ENCODE data around the gene VSIG8.
A peak's percentile ranks its signal among the peaks of the same experiment; 100 is the strongest.

Gene VSIG8

DNA sequence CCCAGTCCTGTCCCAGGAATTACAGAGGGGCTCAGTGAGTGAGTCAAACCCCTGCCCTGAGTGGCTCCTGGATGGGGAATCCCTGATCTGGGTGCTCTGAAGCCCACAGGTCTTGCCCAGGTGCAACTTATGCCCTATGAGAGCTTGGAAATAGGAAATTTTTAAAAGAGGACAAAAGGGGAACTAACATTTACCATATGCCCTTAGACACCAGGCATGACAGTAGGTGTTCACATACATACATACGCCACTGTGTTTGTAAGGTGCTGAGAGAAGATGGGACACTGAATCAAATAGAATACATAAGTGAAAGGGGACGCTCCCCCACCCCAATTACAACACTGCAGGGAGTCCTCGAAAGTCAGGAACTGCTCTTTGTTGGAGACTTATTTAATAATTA lies 36.1 kb upstream of the VSIG8 start:
- H3K27ac ChIP-seq (ENCODE audit: low read depth in 2 of 2, low read length in 2 of 2): no peak overlapping the region

DNA sequence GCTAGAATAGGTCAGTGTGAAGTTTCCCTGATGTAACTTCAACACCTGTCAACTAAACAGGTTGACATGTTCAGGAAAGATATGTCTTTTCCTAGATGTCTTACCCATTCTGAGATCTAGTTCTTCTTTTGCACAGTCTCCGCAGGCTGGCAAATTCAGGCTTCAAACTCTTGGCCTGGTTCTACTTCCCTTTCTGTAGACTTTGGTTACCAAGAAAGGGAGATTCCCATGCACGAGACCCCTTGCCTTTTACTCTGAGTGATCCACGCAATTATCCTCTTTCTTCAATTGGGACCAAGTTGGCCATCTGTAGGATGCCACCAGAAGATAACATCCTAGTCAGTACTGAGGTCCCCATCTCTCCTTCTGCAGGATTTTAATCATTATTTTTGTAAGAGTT lies 35.5 kb upstream of the VSIG8 start:
- H3K4me3 ChIP-seq (ENCODE audit: low read length in 2 of 2): no peak overlapping the region

More for the DNA sequence above, 36.1 kb upstream of the VSIG8 start:
- Histone ChIP-seq H3K9ac (ENCODE audit: low read depth in 1 of 2, low read length in 2 of 2) (no peak overlapping the region), H3K27me3 (ENCODE audit: control insufficient read depth in 2 of 2, insufficient read depth in 2 of 2, low read length in 2 of 2) (no peaks in the 10 kb centered on the region), H3K4me1 (ENCODE audit: control insufficient read depth in 2 of 2, insufficient read depth in 2 of 2, low read length in 2 of 2) (peaks cover 10 to 12% of the 10 kb centered on the region in 2 donors), H3K9me3 (ENCODE audit: control insufficient read depth in 2 of 2, low read length in 2 of 2) (no peaks in the 10 kb centered on the region), H3K36me3 (ENCODE audit: control insufficient read depth in 2 of 2, insufficient read depth in 2 of 2, low read length in 2 of 2) (no peaks in the 10 kb centered on the region), H3K4me3 (ENCODE audit: low read length in 2 of 2) (no peak overlapping the region)

DNA sequence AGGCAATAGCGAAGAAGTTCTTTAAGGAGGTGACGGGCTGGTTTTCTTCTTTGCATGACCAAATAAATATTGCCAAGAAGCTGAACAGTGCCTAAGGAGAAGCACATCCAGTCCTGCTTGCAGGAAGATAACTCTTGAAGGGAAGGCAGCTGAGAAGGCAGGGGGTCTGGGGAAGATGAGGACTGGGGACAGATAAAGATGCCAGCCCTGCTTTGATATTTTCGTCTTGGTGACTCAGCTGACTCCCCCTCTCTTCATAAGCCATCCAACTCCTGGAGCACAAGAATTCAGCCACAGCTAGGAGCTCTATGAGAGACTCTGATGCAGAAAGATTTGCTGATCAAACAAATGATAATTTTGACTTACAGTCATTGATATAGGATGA lies 34.1 kb upstream of the VSIG8 start:
- no peak overlapping the region for H3K9ac ChIP-seq (ENCODE audit: low read depth in 1 of 2, low read length in 2 of 2)
- H3K9me3 ChIP-seq (ENCODE audit: control insufficient read depth in 2 of 2, low read length in 2 of 2): no peaks in the 10 kb centered on the region
- H3K36me3 ChIP-seq (ENCODE audit: control insufficient read depth in 2 of 2, insufficient read depth in 2 of 2, low read length in 2 of 2): no peaks in the 10 kb centered on the region
- H3K4me1 ChIP-seq (ENCODE audit: control insufficient read depth in 2 of 2, insufficient read depth in 2 of 2, low read length in 2 of 2): peaks cover 10 to 12% of the 10 kb centered on the region in 2 donors
- no peaks in the 10 kb centered on the region for H3K27me3 ChIP-seq (ENCODE audit: control insufficient read depth in 2 of 2, insufficient read depth in 2 of 2, low read length in 2 of 2)
- H3K27ac ChIP-seq (ENCODE audit: low read depth in 2 of 2, low read length in 2 of 2): peak overlapping the region in 1 of 2 donors; percentile 1
- H3K4me3 ChIP-seq (ENCODE audit: low read length in 2 of 2): no peak overlapping the region

More for the DNA sequence above, 35.5 kb upstream of the VSIG8 start:
- Histone ChIP-seq H3K27ac (ENCODE audit: low read depth in 2 of 2, low read length in 2 of 2) (no peak overlapping the region), H3K36me3 (ENCODE audit: control insufficient read depth in 2 of 2, insufficient read depth in 2 of 2, low read length in 2 of 2) (no peaks in the 10 kb centered on the region), H3K9ac (ENCODE audit: low read depth in 1 of 2, low read length in 2 of 2) (no peak overlapping the region), H3K9me3 (ENCODE audit: control insufficient read depth in 2 of 2, low read length in 2 of 2) (no peaks in the 10 kb centered on the region), H3K4me1 (ENCODE audit: control insufficient read depth in 2 of 2, insufficient read depth in 2 of 2, low read length in 2 of 2) (peaks cover 10 to 12% of the 10 kb centered on the region in 2 donors), H3K27me3 (ENCODE audit: control insufficient read depth in 2 of 2, insufficient read depth in 2 of 2, low read length in 2 of 2) (no peaks in the 10 kb centered on the region)

DNA sequence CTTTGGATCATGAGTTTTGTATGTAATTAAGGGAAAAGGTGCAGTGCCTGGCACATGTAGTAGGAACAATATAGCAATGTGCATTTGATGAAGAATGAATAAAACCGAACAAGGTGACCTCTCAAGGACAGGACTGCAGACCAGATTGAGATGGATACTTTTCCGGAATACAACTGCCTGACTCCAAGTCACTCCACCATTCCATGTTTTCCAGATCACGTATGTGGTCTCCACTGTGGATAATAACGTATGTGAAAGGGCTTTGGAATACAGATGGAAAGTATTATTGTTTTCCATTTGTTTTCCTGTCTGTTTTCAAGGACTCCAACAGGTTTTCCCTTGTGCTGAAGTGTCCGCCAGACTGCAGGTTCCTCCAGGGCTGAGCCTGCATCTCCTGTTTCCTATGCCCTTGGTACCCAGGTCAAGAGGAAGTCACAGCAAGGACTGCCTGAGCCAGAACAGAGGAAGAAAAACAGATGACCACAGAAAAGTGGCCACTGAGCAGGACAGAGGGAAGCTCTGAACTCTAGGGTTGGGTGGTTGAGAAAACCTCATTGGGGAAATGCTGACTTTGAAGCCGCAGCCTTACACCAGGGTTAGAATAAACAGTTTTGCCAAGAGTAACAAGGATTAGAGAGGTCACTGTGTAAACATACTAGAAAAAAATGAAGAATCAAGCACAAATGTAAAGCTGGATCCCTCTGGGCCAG lies 33.5 kb upstream of the VSIG8 start:
- Histone ChIP-seq H3K36me3 (ENCODE audit: control insufficient read depth in 2 of 2, insufficient read depth in 2 of 2, low read length in 2 of 2) (no peaks in the 10 kb centered on the region), H3K27me3 (ENCODE audit: control insufficient read depth in 2 of 2, insufficient read depth in 2 of 2, low read length in 2 of 2) (no peaks in the 10 kb centered on the region), H3K9ac (ENCODE audit: low read depth in 1 of 2, low read length in 2 of 2) (no peak overlapping the region), H3K27ac (ENCODE audit: low read depth in 2 of 2, low read length in 2 of 2) (peak overlapping the region in 1 of 2 donors; percentile 1), H3K4me1 (ENCODE audit: control insufficient read depth in 2 of 2, insufficient read depth in 2 of 2, low read length in 2 of 2) (peaks cover 9 to 12% of the 10 kb centered on the region in 2 donors), H3K4me3 (ENCODE audit: low read length in 2 of 2) (no peak overlapping the region), H3K9me3 (ENCODE audit: control insufficient read depth in 2 of 2, low read length in 2 of 2) (no peaks in the 10 kb centered on the region)

DNA sequence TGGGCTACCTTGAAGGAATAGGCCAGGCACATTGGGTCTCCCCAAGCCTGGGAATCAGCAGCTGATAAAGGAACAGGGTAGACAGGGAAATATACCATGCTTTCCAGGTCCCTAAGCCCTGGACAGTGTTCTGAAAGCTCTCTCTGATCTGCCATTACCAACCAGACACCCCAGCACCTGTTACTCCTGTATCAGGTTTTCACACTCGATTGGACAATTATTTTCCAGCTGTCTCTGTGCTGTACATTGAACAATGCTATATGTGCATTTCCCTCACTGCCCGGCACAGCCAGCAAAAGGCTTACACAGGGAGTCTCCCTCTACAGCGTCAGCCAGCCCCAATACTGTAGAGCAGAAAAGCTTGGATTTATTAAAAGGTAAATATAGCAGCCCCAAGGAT lies 32.8 kb upstream of the VSIG8 start:
- Histone ChIP-seq H3K9me3 (ENCODE audit: control insufficient read depth in 2 of 2, low read length in 2 of 2) (no peaks in the 10 kb centered on the region), H3K4me1 (ENCODE audit: control insufficient read depth in 2 of 2, insufficient read depth in 2 of 2, low read length in 2 of 2) (peaks cover 4 to 7% of the 10 kb centered on the region in 2 donors), H3K36me3 (ENCODE audit: control insufficient read depth in 2 of 2, insufficient read depth in 2 of 2, low read length in 2 of 2) (no peaks in the 10 kb centered on the region), H3K27ac (ENCODE audit: low read depth in 2 of 2, low read length in 2 of 2) (no peak overlapping the region), H3K9ac (ENCODE audit: low read depth in 1 of 2, low read length in 2 of 2) (no peak overlapping the region), H3K4me3 (ENCODE audit: low read length in 2 of 2) (no peak overlapping the region), H3K27me3 (ENCODE audit: control insufficient read depth in 2 of 2, insufficient read depth in 2 of 2, low read length in 2 of 2) (no peaks in the 10 kb centered on the region)

DNA sequence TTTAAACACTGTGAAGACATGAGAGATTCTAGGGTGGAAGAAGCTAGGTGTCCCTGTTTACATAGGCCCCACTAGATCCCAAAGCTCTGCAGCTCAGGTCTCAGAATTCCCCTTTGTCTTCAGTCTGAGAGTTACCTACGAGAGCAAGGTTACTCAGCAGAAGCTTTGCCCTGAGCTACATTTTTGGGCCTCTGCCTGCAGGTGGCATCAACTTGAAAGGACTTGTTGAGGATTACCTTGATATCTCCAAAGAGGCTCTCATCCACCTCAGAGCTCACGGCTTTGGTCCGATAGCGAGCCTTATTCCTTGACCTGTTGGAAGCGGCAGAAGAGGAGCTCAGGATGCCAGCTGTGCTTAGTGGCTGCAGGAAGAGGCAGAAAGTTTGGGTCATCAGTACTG lies 30.5 kb upstream of the VSIG8 start:
- H3K4me1 ChIP-seq (ENCODE audit: control insufficient read depth in 2 of 2, insufficient read depth in 2 of 2, low read length in 2 of 2): peaks cover 0 to 4% of the 10 kb centered on the region in 2 donors
- H3K9me3 ChIP-seq (ENCODE audit: control insufficient read depth in 2 of 2, low read length in 2 of 2): no peaks in the 10 kb centered on the region
- no peaks in the 10 kb centered on the region for H3K27me3 ChIP-seq (ENCODE audit: control insufficient read depth in 2 of 2, insufficient read depth in 2 of 2, low read length in 2 of 2)
- H3K36me3 ChIP-seq (ENCODE audit: control insufficient read depth in 2 of 2, insufficient read depth in 2 of 2, low read length in 2 of 2): no peaks in the 10 kb centered on the region
- H3K9ac ChIP-seq (ENCODE audit: low read depth in 1 of 2, low read length in 2 of 2): no peak overlapping the region
- H3K27ac ChIP-seq (ENCODE audit: low read depth in 2 of 2, low read length in 2 of 2): no peak overlapping the region
- H3K4me3 ChIP-seq (ENCODE audit: low read length in 2 of 2): no peak overlapping the region

DNA sequence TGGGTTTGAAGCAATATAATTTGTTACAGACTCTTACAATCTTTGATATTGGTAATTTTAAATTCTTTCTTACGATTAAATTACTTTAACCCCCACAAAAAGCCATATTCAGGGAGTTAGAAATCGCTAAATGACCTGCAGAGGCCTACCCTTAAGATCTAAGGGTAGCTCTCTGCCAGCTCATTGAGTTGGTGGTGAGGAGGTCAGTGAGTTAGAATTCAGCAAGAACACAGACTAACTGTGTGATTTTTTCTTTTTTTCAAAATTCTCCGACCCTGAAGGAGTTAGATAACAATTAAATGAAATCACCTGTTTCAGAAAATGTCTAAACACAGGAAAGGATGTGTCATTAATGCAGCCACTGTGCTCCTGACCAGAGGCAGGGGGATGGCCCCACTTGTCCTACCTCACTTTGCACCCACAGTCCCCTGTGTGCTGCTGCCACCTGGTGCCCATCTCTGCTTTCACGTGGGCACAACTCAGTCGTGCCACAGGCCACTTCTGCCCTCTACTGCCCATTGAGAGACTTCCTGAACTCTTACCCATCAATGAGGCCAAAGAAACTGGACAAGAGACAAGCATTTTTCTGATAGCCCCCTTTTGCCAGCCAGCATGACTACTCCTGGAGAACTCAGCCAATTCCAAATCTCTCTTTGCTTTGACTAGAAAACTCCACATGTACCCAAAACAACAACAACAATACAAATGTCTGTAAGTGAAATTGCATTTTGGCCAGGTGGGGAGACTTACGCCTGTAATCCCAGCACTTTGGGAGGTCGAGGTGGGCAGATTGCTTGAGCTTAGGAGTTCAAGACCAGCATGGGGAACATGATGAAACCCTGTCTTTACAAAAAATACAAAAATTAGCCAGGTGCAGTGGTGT lies 29.1 kb upstream of the VSIG8 start:
- no peak overlapping the region for H3K27ac ChIP-seq (ENCODE audit: low read depth in 2 of 2, low read length in 2 of 2)
- H3K9ac ChIP-seq (ENCODE audit: low read depth in 1 of 2, low read length in 2 of 2): no peak overlapping the region
- no peaks in the 10 kb centered on the region for H3K9me3 ChIP-seq (ENCODE audit: control insufficient read depth in 2 of 2, low read length in 2 of 2)
- H3K27me3 ChIP-seq (ENCODE audit: control insufficient read depth in 2 of 2, insufficient read depth in 2 of 2, low read length in 2 of 2): no peaks in the 10 kb centered on the region
- H3K4me1 ChIP-seq (ENCODE audit: control insufficient read depth in 2 of 2, insufficient read depth in 2 of 2, low read length in 2 of 2): peaks cover 0 to 4% of the 10 kb centered on the region in 2 donors
- H3K4me3 ChIP-seq (ENCODE audit: low read length in 2 of 2): no peak overlapping the region
- H3K36me3 ChIP-seq (ENCODE audit: control insufficient read depth in 2 of 2, insufficient read depth in 2 of 2, low read length in 2 of 2): no peaks in the 10 kb centered on the region

DNA sequence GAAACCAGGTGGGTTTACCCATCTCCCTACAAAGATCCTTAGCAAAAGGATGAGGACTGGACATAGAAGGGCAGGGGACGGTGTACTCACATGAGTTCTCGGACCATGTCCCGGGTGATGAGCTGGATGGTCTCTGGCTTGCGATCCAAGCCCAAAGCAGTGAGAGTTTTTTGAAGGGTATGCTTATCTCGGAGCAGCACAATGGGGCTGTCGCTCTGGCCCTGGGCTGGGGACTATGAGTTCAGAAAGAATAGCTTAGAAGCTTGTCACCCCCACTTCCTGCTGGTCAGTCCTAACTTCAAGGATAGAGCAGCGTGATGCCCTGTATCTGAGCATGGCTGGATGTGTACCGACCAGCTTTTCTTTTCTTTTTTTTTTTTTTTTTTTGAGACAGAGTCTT lies 27.9 kb upstream of the VSIG8 start:
- Histone ChIP-seq H3K36me3 (ENCODE audit: control insufficient read depth in 2 of 2, insufficient read depth in 2 of 2, low read length in 2 of 2) (no peaks in the 10 kb centered on the region), H3K4me1 (ENCODE audit: control insufficient read depth in 2 of 2, insufficient read depth in 2 of 2, low read length in 2 of 2) (peaks cover 0 to 4% of the 10 kb centered on the region in 2 donors), H3K9ac (ENCODE audit: low read depth in 1 of 2, low read length in 2 of 2) (no peak overlapping the region), H3K27ac (ENCODE audit: low read depth in 2 of 2, low read length in 2 of 2) (peak overlapping the region in 1 of 2 donors; percentile 24), H3K27me3 (ENCODE audit: control insufficient read depth in 2 of 2, insufficient read depth in 2 of 2, low read length in 2 of 2) (no peaks in the 10 kb centered on the region), H3K4me3 (ENCODE audit: low read length in 2 of 2) (no peak overlapping the region), H3K9me3 (ENCODE audit: control insufficient read depth in 2 of 2, low read length in 2 of 2) (no peaks in the 10 kb centered on the region)

DNA sequence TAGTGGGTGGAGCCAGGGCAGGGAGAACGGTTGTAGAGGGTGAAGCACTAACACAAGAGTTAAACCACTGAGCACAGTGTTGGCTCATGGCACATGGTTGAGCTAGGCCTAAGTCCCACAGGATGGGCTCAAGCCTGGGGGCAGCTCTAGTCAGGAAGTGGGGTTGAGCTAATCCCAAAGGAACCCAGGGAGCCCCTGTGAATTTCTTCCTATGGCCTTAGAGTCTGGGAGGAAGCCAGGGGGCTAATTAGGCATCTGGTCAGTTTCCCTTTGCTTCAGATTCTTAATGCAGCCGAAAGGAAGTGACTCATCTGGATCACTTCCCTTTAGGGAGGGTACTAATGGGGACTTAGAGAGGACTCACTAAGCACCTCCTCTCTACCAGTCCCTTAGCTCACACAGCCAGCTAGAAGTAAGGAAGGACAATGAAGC lies 27.4 kb upstream of the VSIG8 start:
- H3K36me3 ChIP-seq (ENCODE audit: control insufficient read depth in 2 of 2, insufficient read depth in 2 of 2, low read length in 2 of 2): no peaks in the 10 kb centered on the region
- H3K9ac ChIP-seq (ENCODE audit: low read depth in 1 of 2, low read length in 2 of 2): no peak overlapping the region
- H3K27me3 ChIP-seq (ENCODE audit: control insufficient read depth in 2 of 2, insufficient read depth in 2 of 2, low read length in 2 of 2): no peaks in the 10 kb centered on the region
- peak overlapping the region in 1 of 2 donors; percentile 46 for H3K27ac ChIP-seq (ENCODE audit: low read depth in 2 of 2, low read length in 2 of 2)
- H3K9me3 ChIP-seq (ENCODE audit: control insufficient read depth in 2 of 2, low read length in 2 of 2): no peaks in the 10 kb centered on the region
- H3K4me1 ChIP-seq (ENCODE audit: control insufficient read depth in 2 of 2, insufficient read depth in 2 of 2, low read length in 2 of 2): peaks cover 0 to 4% of the 10 kb centered on the region in 2 donors
- no peak overlapping the region for H3K4me3 ChIP-seq (ENCODE audit: low read length in 2 of 2)

DNA sequence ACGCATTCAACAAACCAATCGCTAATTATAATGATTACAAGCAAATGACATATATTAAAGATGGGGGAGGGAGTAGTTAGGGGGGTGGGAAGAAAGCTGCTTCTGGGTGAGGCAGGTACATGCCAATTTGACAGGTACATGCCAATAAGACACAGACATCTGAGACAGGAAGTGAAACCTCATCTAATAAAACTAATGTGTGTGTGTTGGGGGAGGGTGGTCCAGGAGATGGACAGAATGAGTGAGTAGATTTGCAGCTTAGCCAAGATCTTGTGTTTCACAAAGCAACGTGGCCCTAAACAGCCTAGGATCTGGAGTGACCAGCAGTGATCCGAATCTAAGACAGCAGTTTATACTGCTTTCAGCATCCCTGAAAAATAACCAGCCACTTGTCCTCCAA lies 26.7 kb upstream of the VSIG8 start:
- H3K27me3 ChIP-seq (ENCODE audit: control insufficient read depth in 2 of 2, insufficient read depth in 2 of 2, low read length in 2 of 2): no peaks in the 10 kb centered on the region
- peak overlapping the region in 1 of 2 donors; percentile 46 for H3K27ac ChIP-seq (ENCODE audit: low read depth in 2 of 2, low read length in 2 of 2)
- H3K9me3 ChIP-seq (ENCODE audit: control insufficient read depth in 2 of 2, low read length in 2 of 2): no peaks in the 10 kb centered on the region
- H3K9ac ChIP-seq (ENCODE audit: low read depth in 1 of 2, low read length in 2 of 2): no peak overlapping the region
- H3K4me1 ChIP-seq (ENCODE audit: control insufficient read depth in 2 of 2, insufficient read depth in 2 of 2, low read length in 2 of 2): peaks cover 0 to 4% of the 10 kb centered on the region in 2 donors
- H3K4me3 ChIP-seq (ENCODE audit: low read length in 2 of 2): no peak overlapping the region
- no peaks in the 10 kb centered on the region for H3K36me3 ChIP-seq (ENCODE audit: control insufficient read depth in 2 of 2, insufficient read depth in 2 of 2, low read length in 2 of 2)

Data from mucosa of rectum (tissue), 2 donors.